CD4-positive, CD25-positive, alpha-beta regulatory T cell (primary cell): ENCODE results near the gene HIRIP3. TPM values are rescaled to one million over a fixed set of nuclear protein-coding genes. Genes with fewer than 3 reads are reported as not detected.

Source experiments
- ATAC-seq, 2 donors: fragments of 150-1000 bp; cut with Tn5 transposase; one replicate each; pipeline ENCODE4 v1.10.0; 2021; ENCODE audit warnings: low read depth in 2 of 2, moderate number of reproducible peaks in 2 of 2, moderate library complexity in 1 of 2
- DNase-seq, 3 donors: peaks; one replicate each; pipeline versions ENCODE4 v3.0.0 to v3.0.0-alpha.2; 2012 to 2022; ENCODE audit warnings: mixed read lengths in 1 of 3
- H3K27ac ChIP-seq: one replicate; pipeline ENCODE4 v1.7.0; 2013; ENCODE audit warnings: mild to moderate bottlenecking, low read length; ENCODE audit not compliant: insufficient read depth, poor library complexity, severe bottlenecking
- H3K27me3 ChIP-seq: one replicate; pipeline ENCODE4 v1.7.0; 2013; ENCODE audit warnings: low read length; ENCODE audit not compliant: control insufficient read depth, insufficient read depth
- H3K36me3 ChIP-seq: one replicate; pipeline ENCODE4 v1.7.0; 2013; ENCODE audit warnings: mild to moderate bottlenecking, low read length, moderate library complexity; ENCODE audit not compliant: control insufficient read depth, insufficient read depth
- H3K4me1 ChIP-seq: 2 replicates; pipeline ENCODE4 v1.7.0; 2013; ENCODE audit warnings: mild to moderate bottlenecking, low read length; ENCODE audit not compliant: insufficient read depth, control insufficient read depth, poor library complexity, severe bottlenecking
- H3K4me3 ChIP-seq: one replicate; pipeline ENCODE4 v1.7.0; 2013; ENCODE audit warnings: low read depth, mild to moderate bottlenecking, low read length, moderate library complexity
- H3K9me3 ChIP-seq, 2 experiments: 1 replicate in 1 of 2; 2 replicates in 1 of 2; pipeline ENCODE4 v1.7.0; 2013; ENCODE audit warnings: low read length in 2 of 2, mild to moderate bottlenecking in 1 of 2, moderate library complexity in 1 of 2; ENCODE audit not compliant: control insufficient read depth in 2 of 2
- H3K27ac Mint-ChIP-seq, 3 donors: one replicate each; pipeline ENCODE4 v1.8.0; 2020 to 2022; ENCODE audit warnings: mild to moderate bottlenecking in 3 of 3, mixed read lengths in 3 of 3, moderate library complexity in 2 of 3
- H3K27me3 Mint-ChIP-seq: one replicate; pipeline ENCODE4 v1.8.0; 2022; ENCODE audit warnings: mild to moderate bottlenecking, mixed read lengths
- H3K36me3 Mint-ChIP-seq: one replicate; pipeline ENCODE4 v1.8.0; 2020; ENCODE audit warnings: mixed read lengths
- H3K4me1 Mint-ChIP-seq, 4 donors: one replicate each; pipeline ENCODE4 v1.8.0; 2020 to 2022; ENCODE audit warnings: mixed read lengths in 4 of 4, mild to moderate bottlenecking in 1 of 4
- H3K4me3 Mint-ChIP-seq, 4 donors: one replicate each; pipeline ENCODE4 v1.8.0; 2020 to 2022; ENCODE audit warnings: mild to moderate bottlenecking in 4 of 4, mixed read lengths in 4 of 4, moderate library complexity in 3 of 4
- H3K9me3 Mint-ChIP-seq, 7 donors: one replicate each; pipeline ENCODE4 v1.8.0; 2020 to 2022; ENCODE audit warnings: mixed read lengths in 7 of 7, mild to moderate bottlenecking in 3 of 7, moderate library complexity in 2 of 7
- polyA plus RNA-seq, 4 donors: library from polyadenylated mRNA; unstranded; fragments of 300-500 nt; fragmentation: Illumina TruSeq; gene quantifications; one replicate each; pipeline ENCODE4 v1.2.3, GENCODE V29; 2021
- total RNA-seq: library from RNA; stranded (reverse); gene quantifications from one replicate; pipeline ENCODE4 v1.2.3, GENCODE V29; 2022

The HIRIP3 gene
- total and polyA plus RNA-seq, 5 donors from 2014 or later = 12.4 to 19.9 (median 15.0) TPM

GRCh38 chr16:29993191-29993902, 2.1 kb downstream of the HIRIP3 start:
- peaks cover 5 to 40% (median 17%) of the 10 kb centered on the region in 4 donors for H3K4me1 Mint-ChIP-seq
- H3K36me3 ChIP-seq = peaks cover 28% of the 10 kb centered on the region
- H3K9me3 ChIP-seq = no peaks in the 10 kb centered on the region
- peaks cover 22% of the 10 kb centered on the region for H3K36me3 Mint-ChIP-seq
- H3K4me1 ChIP-seq = peaks cover 20% of the 10 kb centered on the region
- H3K9me3 Mint-ChIP-seq = no peaks in the 10 kb centered on the region
- peaks cover 4% of the 10 kb centered on the region for H3K27me3 Mint-ChIP-seq
- DNase-seq = no peak
- no peak for ATAC-seq
- peak overlapping the region in 3 of 4 donors; percentile 68 to 97 (median 71) for H3K4me3 Mint-ChIP-seq
- H3K27me3 ChIP-seq = no peaks in the 10 kb centered on the region
- H3K4me3 ChIP-seq = no peak overlapping the region
- H3K27ac Mint-ChIP-seq = no peak overlapping the region
- H3K27ac ChIP-seq = no peak overlapping the region

- Mint-ChIP-seq H3K27ac (no peak overlapping the region), H3K36me3 (peaks cover 24% of the 10 kb centered on the region), H3K4me1 (peaks cover 4 to 33% (median 14%) of the 10 kb centered on the region in 4 donors), H3K9me3 (no peaks in the 10 kb centered on the region), H3K4me3 (peak overlapping the region in 2 of 4 donors; percentile 39 to 49), H3K27me3 (peaks cover 4% of the 10 kb centered on the region)
- H3K4me3 ChIP-seq = no peak overlapping the region
- no peaks in the 10 kb centered on the region for H3K9me3 ChIP-seq
- no peak overlapping the region for H3K27ac ChIP-seq
- no peak for DNase-seq
- no peaks in the 10 kb centered on the region for H3K27me3 ChIP-seq
- ATAC-seq = no peak
- H3K4me1 ChIP-seq = peaks cover 20% of the 10 kb centered on the region
- H3K36me3 ChIP-seq = peaks cover 30% of the 10 kb centered on the region
These were observed 3.0 kb downstream of the HIRIP3 start for GRCh38 chr16:29992344-29992967.

- ATAC-seq = no peak
These were observed 3.9 kb downstream of the HIRIP3 start for GRCh38 chr16:29991571-29991904.

GRCh38 chr16:29990883-29991570, 4.4 kb downstream of the HIRIP3 start:
- no peaks in the 10 kb centered on the region for H3K27me3 ChIP-seq
- DNase-seq = no peak
- H3K4me3 Mint-ChIP-seq = no peak overlapping the region
- peaks cover 4% of the 10 kb centered on the region for H3K27me3 Mint-ChIP-seq
- peaks cover 38% of the 10 kb centered on the region for H3K36me3 ChIP-seq
- H3K9me3 ChIP-seq = no peaks in the 10 kb centered on the region
- H3K4me1 Mint-ChIP-seq = peaks cover 0 to 24% (median 8%) of the 10 kb centered on the region in 4 donors
- H3K36me3 Mint-ChIP-seq = peaks cover 24% of the 10 kb centered on the region
- ATAC-seq = no peak
- H3K4me3 ChIP-seq = no peak overlapping the region
- H3K4me1 ChIP-seq = peaks cover 13% of the 10 kb centered on the region
- no peaks in the 10 kb centered on the region for H3K9me3 Mint-ChIP-seq
- no peak overlapping the region for H3K27ac Mint-ChIP-seq
- H3K27ac ChIP-seq = no peak overlapping the region

More at GRCh38 chr16:29991571-29991904, 3.9 kb downstream of the HIRIP3 start:
- Mint-ChIP-seq H3K9me3 (no peaks in the 10 kb centered on the region), H3K27ac (no peak overlapping the region), H3K4me1 (peaks cover 0 to 27% (median 8%) of the 10 kb centered on the region in 4 donors), H3K27me3 (peaks cover 4% of the 10 kb centered on the region), H3K4me3 (no peak overlapping the region), H3K36me3 (peaks cover 24% of the 10 kb centered on the region)
- Histone ChIP-seq H3K9me3 (no peaks in the 10 kb centered on the region), H3K4me1 (peaks cover 14% of the 10 kb centered on the region), H3K4me3 (no peak overlapping the region), H3K27ac (no peak overlapping the region), H3K36me3 (peaks cover 33% of the 10 kb centered on the region), H3K27me3 (no peaks in the 10 kb centered on the region)
- DNase-seq = no peak

DNA sequence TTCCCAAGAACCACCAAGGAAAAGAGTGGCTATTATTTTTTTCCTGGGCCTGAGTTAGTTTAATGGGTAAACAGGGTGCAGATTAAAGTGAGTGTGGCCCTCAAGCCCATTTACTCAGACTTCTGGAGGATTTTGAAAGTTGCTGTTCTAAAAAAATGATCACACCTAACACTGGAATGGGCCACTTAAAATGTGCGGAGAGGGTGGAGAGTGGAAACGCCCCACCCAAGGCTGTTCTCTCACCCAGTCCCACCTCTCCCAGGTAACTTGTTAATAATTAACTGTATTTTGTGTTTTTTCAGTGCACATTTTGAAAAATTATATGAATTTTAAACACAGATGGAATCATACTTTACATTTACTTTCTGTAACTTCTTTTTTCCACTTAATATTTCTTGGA, 5.4 kb downstream of the HIRIP3 start:
- H3K36me3 Mint-ChIP-seq = peaks cover 24% of the 10 kb centered on the region
- H3K4me3 Mint-ChIP-seq = no peak overlapping the region
- Histone ChIP-seq H3K36me3 (peaks cover 48% of the 10 kb centered on the region), H3K27me3 (no peaks in the 10 kb centered on the region), H3K4me3 (no peak overlapping the region), H3K9me3 (no peaks in the 10 kb centered on the region), H3K27ac (no peak overlapping the region), H3K4me1 (peaks cover 12% of the 10 kb centered on the region)
- DNase-seq (no peak), ATAC-seq (no peak)
- no peaks in the 10 kb centered on the region for H3K9me3 Mint-ChIP-seq
- no peaks in the 10 kb centered on the region for H3K27me3 Mint-ChIP-seq
- H3K27ac Mint-ChIP-seq = no peak overlapping the region
- H3K4me1 Mint-ChIP-seq = peaks cover 0 to 15% (median 3%) of the 10 kb centered on the region in 4 donors

- Mint-ChIP-seq H3K36me3 (peaks cover 27% of the 10 kb centered on the region), H3K4me1 (peaks cover 0 to 8% (median 2%) of the 10 kb centered on the region in 4 donors), H3K27me3 (no peaks in the 10 kb centered on the region), H3K4me3 (peak overlapping the region in 2 of 4 donors; percentile 40 to 54), H3K27ac (peak overlapping the region in 2 of 3 donors; percentile 74 to 87), H3K9me3 (no peaks in the 10 kb centered on the region)
- Histone ChIP-seq H3K4me1 (peaks cover 4% of the 10 kb centered on the region), H3K27ac (no peak overlapping the region), H3K36me3 (peaks cover 56% of the 10 kb centered on the region), H3K9me3 (no peaks in the 10 kb centered on the region), H3K27me3 (no peaks in the 10 kb centered on the region), H3K4me3 (no peak overlapping the region)
- DNase-seq (no peak), ATAC-seq (no peak)
These were observed 6.1 kb downstream of the HIRIP3 start for GRCh38 chr16:29989111-29989858.

DNA sequence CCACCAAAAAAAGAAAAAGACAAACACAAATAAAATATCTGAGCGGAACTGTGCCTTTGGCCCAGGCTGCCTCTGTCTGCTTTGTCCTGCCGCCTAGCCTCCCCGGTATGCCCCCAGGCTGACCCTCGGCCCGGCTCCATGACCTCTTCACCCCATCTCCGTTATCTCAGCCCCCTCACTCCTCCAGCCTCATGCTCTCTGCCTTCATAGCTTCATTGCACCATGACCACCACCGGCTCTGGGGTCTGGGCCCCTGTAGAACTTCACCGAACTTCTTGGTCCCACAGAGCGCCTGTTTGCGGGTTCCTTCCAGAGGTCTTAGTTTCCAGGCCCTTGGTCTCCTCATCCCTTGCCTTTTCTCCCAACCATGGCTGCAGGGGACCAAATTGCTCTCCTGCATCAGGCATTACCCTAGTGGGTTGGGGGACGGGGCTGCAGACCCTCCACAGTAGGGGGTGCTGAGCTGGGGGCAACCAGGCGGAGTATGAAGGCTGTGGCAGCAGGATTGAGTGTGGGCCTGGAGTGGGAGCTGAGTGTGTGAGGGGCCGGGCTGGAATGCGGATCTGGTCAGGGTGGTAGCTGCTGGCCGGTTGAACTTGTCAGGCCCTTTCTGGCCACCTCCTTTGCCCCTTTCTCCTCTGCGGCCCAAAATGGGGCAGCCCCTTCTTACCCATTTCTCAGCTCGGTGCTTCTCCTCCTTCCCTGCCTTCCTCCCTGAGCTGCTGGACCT, 6.9 kb downstream of the HIRIP3 start:
- Mint-ChIP-seq H3K27ac (peak overlapping the region in 1 of 3 donors; percentile 94), H3K9me3 (no peaks in the 10 kb centered on the region), H3K27me3 (no peaks in the 10 kb centered on the region), H3K36me3 (peaks cover 32% of the 10 kb centered on the region), H3K4me1 (peaks cover 0 to 2% (median 0%) of the 10 kb centered on the region in 4 donors), H3K4me3 (no peak overlapping the region)
- no peak overlapping the region for H3K4me3 ChIP-seq
- no peak overlapping the region for H3K27ac ChIP-seq
- no peaks in the 10 kb centered on the region for H3K9me3 ChIP-seq
- H3K4me1 ChIP-seq = no peaks in the 10 kb centered on the region
- DNase-seq = no peak
- no peak for ATAC-seq
- peaks cover 63% of the 10 kb centered on the region for H3K36me3 ChIP-seq
- no peaks in the 10 kb centered on the region for H3K27me3 ChIP-seq
